C4-2B (cell line): ENCODE measurements around the gene PPP2R5B.

Experiments used
- ZFX ChIP-seq: fragments of 450-650 bp; IDR thresholded peaks from 2 replicates; pipeline ENCODE4 v1.6.1; 2017
- TF ChIP-seq, protein P1 (sequence below): fragments of 450-650 bp; conservative IDR thresholded peaks from 2 replicates; pipeline ENCODE4 v1.5.1; 2017; ENCODE audit warnings: mild to moderate bottlenecking

GRCh38 chr11:64894812-64895452 is 29.6 kb upstream of the PPP2R5B start:
- TF ChIP-seq, protein P1, sequence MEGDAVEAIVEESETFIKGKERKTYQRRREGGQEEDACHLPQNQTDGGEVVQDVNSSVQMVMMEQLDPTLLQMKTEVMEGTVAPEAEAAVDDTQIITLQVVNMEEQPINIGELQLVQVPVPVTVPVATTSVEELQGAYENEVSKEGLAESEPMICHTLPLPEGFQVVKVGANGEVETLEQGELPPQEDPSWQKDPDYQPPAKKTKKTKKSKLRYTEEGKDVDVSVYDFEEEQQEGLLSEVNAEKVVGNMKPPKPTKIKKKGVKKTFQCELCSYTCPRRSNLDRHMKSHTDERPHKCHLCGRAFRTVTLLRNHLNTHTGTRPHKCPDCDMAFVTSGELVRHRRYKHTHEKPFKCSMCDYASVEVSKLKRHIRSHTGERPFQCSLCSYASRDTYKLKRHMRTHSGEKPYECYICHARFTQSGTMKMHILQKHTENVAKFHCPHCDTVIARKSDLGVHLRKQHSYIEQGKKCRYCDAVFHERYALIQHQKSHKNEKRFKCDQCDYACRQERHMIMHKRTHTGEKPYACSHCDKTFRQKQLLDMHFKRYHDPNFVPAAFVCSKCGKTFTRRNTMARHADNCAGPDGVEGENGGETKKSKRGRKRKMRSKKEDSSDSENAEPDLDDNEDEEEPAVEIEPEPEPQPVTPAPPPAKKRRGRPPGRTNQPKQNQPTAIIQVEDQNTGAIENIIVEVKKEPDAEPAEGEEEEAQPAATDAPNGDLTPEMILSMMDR: no peak
- no peak for TF ChIP-seq ZFX
